OCI-LY3 (cell line): ENCODE measurements around the gene LTBP1.

Experiments
- H2AFZ ChIP-seq: fragments of 200-600, 300-600 bp; shearing (Covaris generic); 2 replicates; pipeline ENCODE4 v1.6.0; 2014; ENCODE audit warnings: antibody characterized with exemption, low read depth, low read length
- H3K27ac ChIP-seq: fragments of 200-600, 300-600 bp; sonication (generic); 2 replicates; pipeline ENCODE4 v1.5.1; 2014; ENCODE audit warnings: mild to moderate bottlenecking, low read length, moderate library complexity, mixed read lengths
- H3K27me3 ChIP-seq: fragments of 200-600, 300-600 bp; sonication (generic); 2 replicates; pipeline ENCODE4 v1.6.1; 2014; ENCODE audit warnings: low read depth, low read length, mixed read lengths
- H3K36me3 ChIP-seq: fragments of 200-600, 300-600 bp; sonication (generic); replicated peaks from 2 replicates; pipeline ENCODE3; 2014; ENCODE audit warnings: low read depth, low read length, mixed read lengths
- H3K4me1 ChIP-seq: fragments of 300-600, 200-600 bp; sonication (generic); 2 replicates; pipeline ENCODE4 v1.6.1; 2014; ENCODE audit warnings: low read length, mixed read lengths
- H3K4me2 ChIP-seq: fragments of 200-600, 300-600 bp; sonication (generic); 2 replicates; pipeline ENCODE4 v1.6.1; 2014; ENCODE audit warnings: low read length, mixed read lengths
- H3K4me3 ChIP-seq: fragments of 300-600, 200-600 bp; sonication (generic); 2 replicates; pipeline ENCODE4 v1.5.1; 2014; ENCODE audit warnings: antibody characterized with exemption, mild to moderate bottlenecking, low read length, moderate library complexity
- H3K79me2 ChIP-seq: fragments of 300-600, 200-600 bp; shearing (Covaris generic); 2 replicates; pipeline ENCODE4 v1.6.1; 2014; ENCODE audit warnings: mild to moderate bottlenecking, low read length, mixed read lengths
- H3K9ac ChIP-seq: fragments of 300-600, 200-600 bp; shearing (Covaris generic); 2 replicates; pipeline ENCODE4 v1.6.0; 2014; ENCODE audit warnings: mild to moderate bottlenecking, low read length, moderate library complexity
- H3K9me3 ChIP-seq: fragments of 200-600, 300-600 bp; shearing (Covaris generic); 2 replicates; pipeline ENCODE4 v1.6.1; 2014; ENCODE audit warnings: low read length, mixed read lengths; ENCODE audit not compliant: insufficient read depth
- H4K20me1 ChIP-seq: fragments of 200-600, 300-600 bp; sonication (generic); 2 replicates; pipeline ENCODE4 v1.6.1; 2016; ENCODE audit warnings: low read length, mixed read lengths; ENCODE audit not compliant: insufficient read depth
- CTCF ChIP-seq: fragments of 200-600, 300-600 bp; sonication (generic); IDR thresholded peaks from 2 replicates; pipeline ENCODE4 v1.5.1; 2014; ENCODE audit warnings: antibody characterized with exemption, low read length, low read depth
- EZH2phosphoT487 ChIP-seq: fragments of 200-600 bp; shearing (Covaris generic); IDR thresholded peaks from 2 replicates; pipeline ENCODE4 v1.6.1; 2018; ENCODE audit warnings: antibody characterized with exemption, mixed run types, low read depth

LTBP1 gene

GRCh38 chr2:33205693-33206434, 259.1 kb downstream of the LTBP1 start:
- H3K9me3 ChIP-seq, result no peaks in the 10 kb centered on the region
- no peak overlapping the region for H3K9ac ChIP-seq
- no peaks in the 10 kb centered on the region for H3K79me2 ChIP-seq
- no peak overlapping the region for H3K27ac ChIP-seq
- H3K36me3 ChIP-seq, result peaks cover 4% of the 10 kb centered on the region
- peak overlapping the region; percentile 48 for H3K4me2 ChIP-seq
- H3K27me3 ChIP-seq, result peaks cover 6% of the 10 kb centered on the region
- no peak overlapping the region for H3K4me3 ChIP-seq
- H3K4me1 ChIP-seq, result peaks cover 26% of the 10 kb centered on the region
- H4K20me1 ChIP-seq, result no peaks in the 10 kb centered on the region
- H2AFZ ChIP-seq, result no peak overlapping the region
- no peak for TF ChIP-seq EZH2phosphoT487
- TF ChIP-seq CTCF, result no peak

DNA sequence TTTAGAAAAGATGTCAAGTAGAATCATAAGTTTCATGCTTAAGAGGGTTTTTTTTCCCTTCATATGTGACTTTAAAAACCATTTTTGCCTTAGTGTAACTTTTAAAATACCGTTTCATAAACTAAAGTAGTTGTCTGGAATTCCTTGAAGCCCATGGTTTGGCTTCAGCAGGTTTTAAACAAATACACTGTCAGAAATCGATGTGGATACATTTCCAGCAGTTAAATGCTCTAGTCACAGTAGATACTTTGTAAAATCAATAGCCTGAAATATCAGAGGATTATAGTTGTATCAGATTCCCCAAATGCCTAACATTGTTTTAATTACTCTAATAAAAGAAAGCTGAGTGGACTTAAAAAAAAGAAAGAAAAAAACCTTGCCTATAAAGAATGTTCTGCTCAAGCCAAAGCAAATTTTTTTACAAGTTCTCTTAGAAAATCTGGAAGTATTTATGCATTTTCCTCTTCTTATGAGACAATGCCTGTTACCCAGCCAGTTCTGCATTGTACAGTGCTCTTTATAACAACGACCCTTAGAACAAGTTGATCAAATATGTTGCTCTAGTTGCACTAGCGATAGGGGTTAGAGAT, 260.5 kb downstream of the LTBP1 start:
- no peaks in the 10 kb centered on the region for H4K20me1 ChIP-seq
- peaks cover 4% of the 10 kb centered on the region for H3K36me3 ChIP-seq
- TF ChIP-seq EZH2phosphoT487, result no peak
- TF ChIP-seq CTCF, result no peak
- H3K9me3 ChIP-seq, result no peaks in the 10 kb centered on the region
- peaks cover 6% of the 10 kb centered on the region for H3K27me3 ChIP-seq
- peaks cover 26% of the 10 kb centered on the region for H3K4me1 ChIP-seq
- no peak overlapping the region for H3K27ac ChIP-seq
- H3K79me2 ChIP-seq, result no peaks in the 10 kb centered on the region
- H3K4me2 ChIP-seq, result no peak overlapping the region; the same call in 1 of the 2 replicates
- H3K9ac ChIP-seq, result no peak overlapping the region
- no peak overlapping the region for H2AFZ ChIP-seq
- no peak overlapping the region for H3K4me3 ChIP-seq

- no peak overlapping the region for H3K9ac ChIP-seq
- no peaks in the 10 kb centered on the region for H4K20me1 ChIP-seq
- H3K36me3 ChIP-seq, result peaks cover 4% of the 10 kb centered on the region
- H2AFZ ChIP-seq, result no peak overlapping the region
- H3K79me2 ChIP-seq, result no peaks in the 10 kb centered on the region
- no peak overlapping the region for H3K4me2 ChIP-seq
- H3K27me3 ChIP-seq, result peaks cover 6% of the 10 kb centered on the region
- peaks cover 26% of the 10 kb centered on the region for H3K4me1 ChIP-seq
- no peak overlapping the region for H3K27ac ChIP-seq
- peak; percentile 25 for TF ChIP-seq CTCF
- TF ChIP-seq EZH2phosphoT487, result no peak
- H3K9me3 ChIP-seq, result no peaks in the 10 kb centered on the region
- H3K4me3 ChIP-seq, result no peak overlapping the region
Observed at GRCh38 chr2:33208400-33208799, 261.6 kb downstream of the LTBP1 start.

- H3K9ac ChIP-seq, result no peak overlapping the region
Observed at GRCh38 chr2:33209976-33210375, 263.2 kb downstream of the LTBP1 start.

More at GRCh38 chr2:33209976-33210375, 263.2 kb downstream of the LTBP1 start:
- Histone ChIP-seq H3K4me3 (no peak overlapping the region), H3K27me3 (no peaks in the 10 kb centered on the region), H3K36me3 (peaks cover 4% of the 10 kb centered on the region), H4K20me1 (no peaks in the 10 kb centered on the region), H3K4me2 (no peak overlapping the region), H3K27ac (no peak overlapping the region), H3K9me3 (no peaks in the 10 kb centered on the region), H3K79me2 (no peaks in the 10 kb centered on the region), H2AFZ (no peak overlapping the region), H3K4me1 (peaks cover 32% of the 10 kb centered on the region)
- TF ChIP-seq EZH2phosphoT487, result no peak
- TF ChIP-seq CTCF, result no peak
